ENCODE results near the gene CELA2B.

DNA sequence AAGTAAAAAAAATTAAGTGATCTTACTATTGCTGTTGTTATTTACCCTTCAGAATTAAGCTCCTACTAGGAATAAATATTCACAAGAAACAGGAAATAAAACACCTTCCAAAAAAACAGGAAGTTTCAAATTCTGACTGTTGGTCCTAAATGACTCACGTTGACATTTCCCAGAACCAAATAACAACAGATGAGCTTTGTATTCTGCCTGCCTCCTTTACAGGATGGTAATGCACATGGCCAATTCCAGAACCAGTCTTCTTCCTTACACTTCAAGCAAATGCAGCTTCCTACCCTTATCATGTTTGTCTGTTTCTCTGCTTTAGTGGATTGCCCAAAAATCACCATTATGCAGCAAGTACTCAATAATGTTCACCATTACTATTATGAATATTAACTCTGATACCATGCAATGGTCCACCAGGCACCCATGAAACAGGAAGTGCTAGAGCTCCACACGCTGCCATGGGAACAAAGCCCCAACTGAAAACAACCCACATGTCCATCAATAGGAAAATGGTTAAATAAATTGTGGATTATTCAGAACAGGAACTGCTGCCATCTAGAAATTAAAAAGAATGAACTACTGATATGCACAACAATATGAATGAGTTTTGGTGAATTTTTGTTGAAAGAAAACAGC, 39.2 kb downstream of the CELA2B start:
- TF ChIP-seq SRF (IDR thresholded peaks at IDR 0.05; ENCODE audit: low read depth, low read length) (no peak), POLR2A (IDR thresholded peaks at IDR 0.05; ENCODE audit: control extremely low read depth in 1 of 2, low read depth in 2 of 2, low read length in 2 of 2) (no peak), YY1 (IDR thresholded peaks at IDR 0.05; ENCODE audit: low read depth, low read length) (no peak), TCF12 (IDR thresholded peaks at IDR 0.05; ENCODE audit: low read depth, low read length) (no peak), ZNF274 (IDR thresholded peaks at IDR 0.05; ENCODE audit: borderline replicate concordance, extremely low read depth, low read length) (no peak), EP300 (IDR thresholded peaks at IDR 0.05; ENCODE audit: borderline replicate concordance in 1 of 2, low read depth in 2 of 2, low read length in 2 of 2) (no peak), CHD2 (IDR thresholded peaks at IDR 0.05; ENCODE audit: low read length) (no peak), FOSL1 (IDR thresholded peaks at IDR 0.05; ENCODE audit: insufficient read depth, low read depth, low read length) (no peak), MAX (IDR thresholded peaks at IDR 0.05) (no peak), SIN3A (conservative IDR thresholded peaks at IDR 0.05 in 1 of 2, IDR thresholded peaks at IDR 0.05 in 1 of 2; ENCODE audit: low read depth in 1 of 2, low read length in 2 of 2) (no peak), GTF2F1 (IDR thresholded peaks at IDR 0.05; ENCODE audit: borderline replicate concordance, low read depth, low read length) (no peak), EZH2 (IDR thresholded peaks at IDR 0.05; ENCODE audit: low read depth, low read length, severe bottlenecking) (no peak)
- TF ChIP-seq, protein P1, sequence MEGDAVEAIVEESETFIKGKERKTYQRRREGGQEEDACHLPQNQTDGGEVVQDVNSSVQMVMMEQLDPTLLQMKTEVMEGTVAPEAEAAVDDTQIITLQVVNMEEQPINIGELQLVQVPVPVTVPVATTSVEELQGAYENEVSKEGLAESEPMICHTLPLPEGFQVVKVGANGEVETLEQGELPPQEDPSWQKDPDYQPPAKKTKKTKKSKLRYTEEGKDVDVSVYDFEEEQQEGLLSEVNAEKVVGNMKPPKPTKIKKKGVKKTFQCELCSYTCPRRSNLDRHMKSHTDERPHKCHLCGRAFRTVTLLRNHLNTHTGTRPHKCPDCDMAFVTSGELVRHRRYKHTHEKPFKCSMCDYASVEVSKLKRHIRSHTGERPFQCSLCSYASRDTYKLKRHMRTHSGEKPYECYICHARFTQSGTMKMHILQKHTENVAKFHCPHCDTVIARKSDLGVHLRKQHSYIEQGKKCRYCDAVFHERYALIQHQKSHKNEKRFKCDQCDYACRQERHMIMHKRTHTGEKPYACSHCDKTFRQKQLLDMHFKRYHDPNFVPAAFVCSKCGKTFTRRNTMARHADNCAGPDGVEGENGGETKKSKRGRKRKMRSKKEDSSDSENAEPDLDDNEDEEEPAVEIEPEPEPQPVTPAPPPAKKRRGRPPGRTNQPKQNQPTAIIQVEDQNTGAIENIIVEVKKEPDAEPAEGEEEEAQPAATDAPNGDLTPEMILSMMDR (IDR thresholded peaks at IDR 0.05; ENCODE audit: control extremely low read depth in 1 of 3, insufficient read depth in 1 of 3, low read depth in 1 of 3, low read length in 3 of 3), result no peak

All from H1 (cell line).